Activated B cell treated with CpG ODN at 0.5 μM for 24 hours (primary cell): Measurements from ENCODE around the gene NCK2. TPM values are rescaled to one million over a fixed set of nuclear protein-coding genes. Genes with fewer than 3 reads are reported as not detected.

Experiments
- ATAC-seq: fragments of 200-7000 bp; cut with Tn5 transposase; one replicate; pipeline ENCODE4 v1.10.0; 2021; ENCODE audit warnings: low read depth, mild to moderate bottlenecking, moderate library complexity
- CTCF ChIA-PET: fragments of 350-600 bp; sonication (Branson Sonifier 250); formaldehyde crosslinking; loops from one replicate; lab custom pipeline; 2021; ENCODE audit warnings: antibody characterized with exemption; lab: Charles Lee
- POLR2A ChIA-PET: fragments of 350-600 bp; sonication (Branson Sonifier 250); formaldehyde crosslinking; loops from one replicate; lab custom pipeline; 2021; ENCODE audit warnings: antibody characterized with exemption; lab: Charles Lee
- DNase-seq: peaks from one replicate; pipeline ENCODE4 v3.0.0; 2022
- H3K27ac Mint-ChIP-seq: one replicate; pipeline ENCODE4 v1.8.0; 2020; ENCODE audit warnings: mixed read lengths
- H3K27me3 Mint-ChIP-seq: one replicate; pipeline ENCODE4 v1.8.0; 2021; ENCODE audit warnings: mixed read lengths
- H3K36me3 Mint-ChIP-seq: one replicate; pipeline ENCODE4 v1.8.0; 2021; ENCODE audit warnings: low read depth, mixed read lengths
- H3K4me1 Mint-ChIP-seq: one replicate; pipeline ENCODE4 v1.8.0; 2021; ENCODE audit warnings: mixed read lengths
- H3K4me3 Mint-ChIP-seq: one replicate; pipeline ENCODE4 v1.8.0; 2020; ENCODE audit warnings: mild to moderate bottlenecking, mixed read lengths
- H3K9me3 Mint-ChIP-seq: one replicate; pipeline ENCODE4 v1.8.0; 2020; ENCODE audit warnings: mixed read lengths
- intact Hi-C: fragments of 100-400 bp; cut with micrococcal nuclease; formaldehyde crosslinking; loops from one replicate; pipeline ENCODE4 v1.15.1; 2024
- total RNA-seq: library from RNA; stranded (reverse); gene quantifications from 2 replicates; pipeline ENCODE4 v1.2.3, GENCODE V29; 2022
- TF ChIP-seq, protein P1 (sequence below): fragments of 200-600 bp; IDR thresholded peaks from one replicate; pipeline ENCODE4 v1.8.0; 2022; ENCODE audit warnings: antibody characterized with exemption, mild to moderate bottlenecking

Gene NCK2
- total RNA-seq, 1 donor from 2014 or later, result 53.4 TPM

DNA sequence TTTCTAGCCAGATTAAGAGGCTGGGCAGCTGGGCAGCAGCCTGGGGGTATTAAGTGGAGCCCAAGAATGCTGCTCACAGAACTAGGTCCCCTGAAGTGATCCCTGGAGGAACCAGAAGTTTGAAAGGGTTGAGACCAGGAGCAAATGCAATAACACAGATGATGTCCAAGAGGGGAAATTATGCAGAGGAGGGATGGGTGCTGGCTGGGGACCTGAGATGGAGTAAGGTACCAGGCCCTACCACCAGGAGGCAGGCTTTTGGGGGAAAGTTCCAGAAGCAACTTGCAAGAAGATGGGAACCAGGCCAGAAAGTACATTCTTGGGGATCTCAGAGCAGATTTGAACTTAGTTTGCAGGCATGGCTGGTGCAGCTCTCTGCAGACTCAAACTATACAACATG lies 175.1 kb downstream of the NCK2 start:
- TF ChIP-seq, protein P1, sequence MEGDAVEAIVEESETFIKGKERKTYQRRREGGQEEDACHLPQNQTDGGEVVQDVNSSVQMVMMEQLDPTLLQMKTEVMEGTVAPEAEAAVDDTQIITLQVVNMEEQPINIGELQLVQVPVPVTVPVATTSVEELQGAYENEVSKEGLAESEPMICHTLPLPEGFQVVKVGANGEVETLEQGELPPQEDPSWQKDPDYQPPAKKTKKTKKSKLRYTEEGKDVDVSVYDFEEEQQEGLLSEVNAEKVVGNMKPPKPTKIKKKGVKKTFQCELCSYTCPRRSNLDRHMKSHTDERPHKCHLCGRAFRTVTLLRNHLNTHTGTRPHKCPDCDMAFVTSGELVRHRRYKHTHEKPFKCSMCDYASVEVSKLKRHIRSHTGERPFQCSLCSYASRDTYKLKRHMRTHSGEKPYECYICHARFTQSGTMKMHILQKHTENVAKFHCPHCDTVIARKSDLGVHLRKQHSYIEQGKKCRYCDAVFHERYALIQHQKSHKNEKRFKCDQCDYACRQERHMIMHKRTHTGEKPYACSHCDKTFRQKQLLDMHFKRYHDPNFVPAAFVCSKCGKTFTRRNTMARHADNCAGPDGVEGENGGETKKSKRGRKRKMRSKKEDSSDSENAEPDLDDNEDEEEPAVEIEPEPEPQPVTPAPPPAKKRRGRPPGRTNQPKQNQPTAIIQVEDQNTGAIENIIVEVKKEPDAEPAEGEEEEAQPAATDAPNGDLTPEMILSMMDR, result no peak
- ATAC-seq, result no peak
- Mint-ChIP-seq H3K9me3 (peaks cover 24% of the 10 kb centered on the region), H3K36me3 (peaks cover 5% of the 10 kb centered on the region), H3K4me3 (no peak overlapping the region), H3K27ac (no peak overlapping the region), H3K4me1 (peaks cover 11% of the 10 kb centered on the region), H3K27me3 (no peaks in the 10 kb centered on the region)
- ChIA-PET POLR2A (no interaction called here), CTCF (interaction anchor here (0.6 to 1.2 kb wide), 2 partner anchors 34 to 1057 kb away, joined by 3 to 4 read pairs; no protein-coding TSS in a partner anchor)
- intact Hi-C loops, result no loop called here
- no peak for DNase-seq

DNA sequence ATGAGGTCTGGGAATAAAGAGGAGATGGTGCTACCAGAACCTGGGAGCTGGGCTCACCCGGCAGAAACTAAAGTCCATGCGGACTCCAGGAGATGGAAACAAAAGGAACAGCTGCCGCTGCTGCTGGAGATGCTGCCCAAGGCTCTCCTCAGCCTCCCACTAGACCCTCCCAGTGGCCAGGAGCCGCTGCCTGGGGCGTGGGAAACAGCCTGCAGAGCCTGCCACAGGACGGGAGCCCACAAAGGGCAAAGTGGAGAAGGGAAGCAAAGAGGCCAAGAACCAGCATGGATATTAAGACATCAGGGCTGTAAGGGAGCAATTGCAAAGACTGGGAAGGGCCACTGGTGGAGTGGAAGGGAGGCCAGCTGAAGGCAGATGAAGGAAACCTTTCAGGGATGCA lies 179.6 kb downstream of the NCK2 start:
- POLR2A ChIA-PET, result no interaction called here
- no peak overlapping the region for H3K27ac Mint-ChIP-seq
- CTCF ChIA-PET, result no interaction called here

GRCh38 chr2:105924932-105925331 lies 180.2 kb downstream of the NCK2 start:
- intact Hi-C loops, result no loop called here
- peaks cover 3% of the 10 kb centered on the region for H3K36me3 Mint-ChIP-seq
- H3K4me1 Mint-ChIP-seq, result no peaks in the 10 kb centered on the region
- ChIA-PET CTCF (no interaction called here), POLR2A (no interaction called here)
- no peak overlapping the region for H3K27ac Mint-ChIP-seq
- no peak overlapping the region for H3K4me3 Mint-ChIP-seq
- TF ChIP-seq, protein P1, result no peak
- no peak for ATAC-seq
- peaks cover 16% of the 10 kb centered on the region for H3K9me3 Mint-ChIP-seq
- no peaks in the 10 kb centered on the region for H3K27me3 Mint-ChIP-seq
- no peak for DNase-seq

More for the DNA sequence above, 179.6 kb downstream of the NCK2 start:
- Mint-ChIP-seq H3K9me3 (peaks cover 16% of the 10 kb centered on the region), H3K36me3 (peaks cover 3% of the 10 kb centered on the region), H3K4me1 (no peaks in the 10 kb centered on the region), H3K27me3 (no peaks in the 10 kb centered on the region), H3K4me3 (no peak overlapping the region)
- ATAC-seq (no peak), DNase-seq (no peak)
- intact Hi-C loops, result no loop called here
- TF ChIP-seq, protein P1, result no peak

GRCh38 chr2:105925390-105925789 lies 180.7 kb downstream of the NCK2 start:
- H3K4me1 Mint-ChIP-seq, result no peaks in the 10 kb centered on the region
- intact Hi-C loops, result no loop called here
- ChIA-PET CTCF (no interaction called here), POLR2A (no interaction called here)
- TF ChIP-seq, protein P1, result no peak
- no peak overlapping the region for H3K27ac Mint-ChIP-seq
- ATAC-seq, result no peak
- DNase-seq, result no peak
- no peak overlapping the region for H3K4me3 Mint-ChIP-seq
- peaks cover 15% of the 10 kb centered on the region for H3K9me3 Mint-ChIP-seq
- H3K27me3 Mint-ChIP-seq, result no peaks in the 10 kb centered on the region
- H3K36me3 Mint-ChIP-seq, result peaks cover 3% of the 10 kb centered on the region

- H3K36me3 Mint-ChIP-seq, result no peaks in the 10 kb centered on the region
- ATAC-seq, result no peak
- intact Hi-C loops, result no loop called here
- H3K4me1 Mint-ChIP-seq, result no peaks in the 10 kb centered on the region
- H3K27me3 Mint-ChIP-seq, result no peaks in the 10 kb centered on the region
- POLR2A ChIA-PET, result no interaction called here
- CTCF ChIA-PET, result no interaction called here
- H3K9me3 Mint-ChIP-seq, result peaks cover 3% of the 10 kb centered on the region
- no peak overlapping the region for H3K4me3 Mint-ChIP-seq
- TF ChIP-seq, protein P1, result no peak
- no peak for DNase-seq
- no peak overlapping the region for H3K27ac Mint-ChIP-seq
Observed at GRCh38 chr2:105926960-105927678, 182.4 kb downstream of the NCK2 start.
